GM19372 (cell line): ENCODE measurements around the gene C12orf76.
A peak's percentile ranks its signal among the peaks of the same experiment; 100 is the strongest.
"Not testable (repeated sequence)": the region's sequence is repeated elsewhere in the genome, so short reads cannot be mapped to it uniquely, and the experiment has no call there.

Experiments
- ATAC-seq: cut with Tn5 transposase; IDR thresholded peaks from one replicate; pipeline ENCODE4 v1.9.1; 2021; ENCODE audit warnings: mild to moderate bottlenecking, low read depth, moderate library complexity; ENCODE audit not compliant: unreplicated experiment

Gene C12orf76

DNA sequence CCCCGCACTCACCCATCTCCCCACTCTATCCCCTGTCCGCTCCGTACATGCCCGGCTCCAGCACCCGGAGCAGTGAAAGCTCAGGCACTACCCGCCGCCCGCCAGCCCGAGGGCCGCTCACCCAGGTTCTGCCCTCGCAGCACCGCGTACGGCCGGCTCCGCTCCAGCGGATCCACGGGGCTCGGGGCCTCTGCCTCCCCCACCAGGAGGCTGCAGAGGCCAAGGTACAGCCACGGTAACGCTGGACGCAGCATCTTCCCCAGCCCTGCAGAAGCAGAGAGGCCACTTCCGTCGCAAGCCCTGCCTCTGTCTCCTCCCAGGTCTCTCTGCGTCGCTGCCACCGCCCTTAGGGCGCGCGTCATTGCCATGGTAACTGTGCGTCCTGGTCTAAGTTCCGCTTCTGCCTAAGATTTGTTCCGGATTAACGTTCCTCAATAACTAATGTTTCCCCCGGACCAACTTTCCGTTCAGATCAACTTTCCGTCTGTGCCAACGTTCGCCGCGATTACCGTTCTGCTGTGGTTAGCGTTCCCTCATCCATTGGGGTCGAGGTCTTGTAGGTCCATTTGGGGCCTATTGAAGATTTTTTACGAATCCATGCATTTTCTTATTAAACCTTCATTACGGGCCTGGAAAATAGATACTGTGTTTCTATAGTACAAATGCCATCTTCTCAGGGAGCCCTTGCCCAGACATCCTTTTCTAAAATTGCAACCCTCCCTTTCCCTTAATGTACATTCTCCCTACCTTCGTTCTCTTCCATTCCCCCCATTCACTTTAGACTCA lies at the start of gene C12orf76:
TSS of gene C12orf76 (minus strand) at position 281 of the 786 bp plus-strand sequence. CDS start at position 254, 27 bp downstream.
- ATAC-seq = peak; percentile 99

DNA sequence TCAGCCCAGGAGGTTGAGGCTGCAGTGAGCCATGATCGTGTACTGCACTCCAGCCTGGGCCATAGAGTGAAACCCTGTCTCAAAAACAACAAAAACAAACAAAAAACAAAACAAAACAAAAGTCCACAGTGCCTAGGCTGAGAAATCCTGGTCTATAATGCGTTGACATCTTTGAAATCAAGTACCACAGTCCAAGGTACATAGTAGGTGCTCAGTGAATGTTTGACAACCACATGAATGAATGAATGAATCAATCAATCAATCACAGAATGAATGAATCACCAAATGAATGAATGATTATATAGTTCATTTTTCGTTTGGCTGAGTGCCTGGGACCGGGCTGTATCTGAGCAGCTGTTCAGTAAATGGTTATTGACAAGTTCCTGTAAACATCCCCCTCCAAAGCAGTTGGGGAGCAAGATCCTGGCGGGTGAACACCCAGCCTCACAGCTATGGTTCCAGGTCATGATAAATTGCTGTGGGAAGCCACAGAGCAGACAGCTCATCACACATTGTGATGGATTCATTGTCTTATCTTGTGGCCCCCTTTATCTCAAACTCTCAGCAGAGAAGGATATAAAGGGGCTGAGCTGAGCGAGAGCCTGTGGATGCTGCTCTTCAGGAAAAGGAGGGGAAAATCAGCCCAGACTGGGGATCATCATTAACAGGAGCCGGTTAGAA lies 45.4 kb upstream of the C12orf76 start:
- no peak for ATAC-seq

- no peak for ATAC-seq
Observed at GRCh38 chr12:110091136-110091711, 42.9 kb upstream of the C12orf76 start.

DNA sequence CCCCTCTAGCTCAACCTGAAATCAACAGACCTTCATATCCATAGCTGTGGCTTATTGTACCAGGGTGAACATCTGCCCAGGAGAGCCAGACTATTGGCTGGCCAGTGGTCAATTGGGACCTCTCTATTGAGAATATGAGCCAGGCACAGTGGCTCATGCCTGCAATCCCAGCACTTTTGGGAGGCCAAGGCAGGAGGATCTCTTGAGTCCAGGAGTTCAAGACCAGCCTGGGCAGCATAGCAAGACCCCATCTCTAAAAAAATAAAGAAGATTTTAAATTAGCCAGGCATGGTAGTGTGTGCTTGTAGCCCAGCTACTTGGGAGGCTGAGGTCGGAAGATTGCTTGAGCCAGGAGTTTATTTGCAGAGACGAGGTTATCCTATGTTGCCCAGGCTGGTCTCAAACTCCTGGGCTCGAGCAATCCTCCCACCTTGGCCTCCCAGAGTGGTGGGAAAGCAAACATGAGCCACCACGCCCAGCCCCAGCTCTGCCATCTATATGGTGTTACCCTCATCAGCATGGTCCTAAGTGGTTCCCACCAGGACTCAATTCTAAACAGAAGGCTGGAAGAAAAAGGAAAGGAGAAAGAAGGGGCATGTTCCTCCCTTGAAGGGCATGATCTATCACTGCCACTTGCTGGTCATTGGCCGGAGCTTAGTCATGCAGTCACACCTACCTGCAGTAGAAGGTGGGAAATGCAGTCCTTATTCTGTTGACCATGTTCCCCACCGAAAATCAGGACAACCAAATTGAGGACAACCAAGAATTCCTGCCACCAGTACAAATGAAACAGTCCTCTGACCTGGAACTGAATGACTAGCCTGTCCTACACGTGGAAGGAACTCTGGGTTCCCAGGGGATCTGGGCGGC lies 42.2 kb upstream of the C12orf76 start:
- ATAC-seq = no peak

DNA sequence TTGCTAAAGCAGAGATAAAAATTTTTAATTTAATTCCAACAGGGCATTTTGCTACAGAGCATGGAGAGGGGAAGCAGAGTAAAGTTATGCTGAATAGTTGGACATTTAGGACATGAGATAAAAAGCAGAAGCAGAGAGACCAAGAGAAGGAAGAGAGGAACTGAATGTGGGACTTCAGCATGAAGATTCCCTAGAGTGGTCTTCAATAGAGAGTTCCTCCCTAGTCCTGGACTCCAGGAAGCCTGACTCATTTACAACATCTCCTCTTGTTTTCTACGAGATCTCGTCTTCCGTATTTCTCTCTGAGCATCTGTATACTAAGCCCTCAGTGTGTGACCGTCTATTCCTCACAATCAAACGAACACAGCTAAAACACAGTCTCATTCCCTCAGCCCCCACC lies 40.6 kb upstream of the C12orf76 start:
- no peak for ATAC-seq

DNA sequence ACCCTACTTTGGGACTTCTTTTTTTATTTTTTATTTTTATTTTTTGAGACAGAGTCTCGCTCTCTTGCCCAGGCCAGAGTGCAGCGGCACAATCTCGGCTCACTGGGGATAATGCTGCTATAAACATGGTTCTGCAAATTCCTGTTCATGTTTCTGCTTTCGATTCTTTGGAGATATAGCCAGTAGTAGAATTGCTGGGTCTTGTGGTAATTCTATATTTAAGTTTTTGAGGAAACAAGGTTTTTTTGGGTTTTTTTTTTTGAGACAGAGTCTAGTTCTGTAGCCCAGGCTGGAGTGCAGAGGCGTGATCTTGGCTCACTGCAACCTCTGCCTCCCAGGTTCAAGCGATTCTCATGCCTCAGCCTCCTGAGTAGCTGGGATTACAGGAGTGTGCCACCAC lies 39.9 kb upstream of the C12orf76 start:
- ATAC-seq = not testable (repeated sequence)

- ATAC-seq = no peak
Observed at GRCh38 chr12:110084314-110085015, 36.1 kb upstream of the C12orf76 start.

- no peak for ATAC-seq
Observed at GRCh38 chr12:110080410-110080809, 32.1 kb upstream of the C12orf76 start.

GRCh38 chr12:110079477-110080400 lies 31.4 kb upstream of the C12orf76 start:
- peak; percentile 82 for ATAC-seq

DNA sequence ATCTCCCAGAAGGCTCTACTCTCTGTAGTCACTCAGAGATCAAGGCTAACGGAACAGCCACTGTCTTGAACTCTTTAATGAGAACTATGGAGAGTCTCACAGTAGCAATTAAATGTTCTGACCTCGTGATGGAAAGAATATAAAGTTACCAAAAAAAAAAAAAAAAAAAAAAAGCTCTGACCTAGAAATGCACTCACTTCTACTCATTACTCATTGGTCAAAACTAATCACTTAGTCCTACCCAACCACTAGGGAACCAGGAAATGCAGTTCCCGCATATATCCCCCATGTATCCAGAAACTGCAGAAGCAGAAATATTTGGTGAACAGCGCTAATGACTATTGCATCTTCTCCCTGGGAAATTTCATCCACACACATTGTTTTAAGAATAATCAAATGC lies 29.5 kb upstream of the C12orf76 start:
- ATAC-seq = no peak

DNA sequence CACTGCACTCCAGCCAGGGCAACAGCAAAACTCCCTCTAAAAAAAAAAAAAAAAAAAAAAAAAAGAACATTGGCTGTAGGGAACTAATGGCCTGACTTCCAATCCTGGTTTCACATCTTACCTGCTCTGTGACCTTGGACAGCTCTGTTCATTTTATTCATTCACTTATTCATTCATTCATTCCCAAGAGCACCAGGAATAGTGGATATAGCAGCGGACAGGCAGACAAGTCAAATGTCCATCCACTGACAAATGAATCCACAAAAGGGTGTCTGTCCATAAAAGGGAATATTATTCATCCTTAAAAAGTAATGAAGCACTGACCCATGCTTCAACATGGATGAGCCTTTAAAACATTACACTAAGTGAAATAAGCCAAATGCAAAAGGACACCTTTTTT lies 27.6 kb upstream of the C12orf76 start:
- ATAC-seq = no peak

DNA sequence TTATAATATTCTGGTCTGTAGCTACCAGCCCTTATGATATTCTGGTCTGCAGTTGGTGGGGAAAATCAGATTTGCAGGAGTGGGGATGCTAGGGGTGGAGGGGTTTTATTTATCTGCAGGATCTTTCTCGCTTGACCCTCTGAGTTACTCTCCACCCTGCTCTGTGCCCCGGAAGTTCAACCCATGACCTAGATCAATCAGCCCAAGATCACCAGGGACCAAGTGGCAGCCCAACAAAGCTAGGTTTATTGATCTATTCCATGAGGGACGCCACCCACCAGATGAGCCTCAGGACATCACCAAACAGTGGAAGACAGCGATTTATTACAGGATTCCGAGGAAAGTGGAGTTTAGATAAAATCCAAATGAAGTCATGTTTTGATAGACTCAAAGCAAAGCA lies 25.8 kb upstream of the C12orf76 start:
- ATAC-seq = no peak

GRCh38 chr12:110073049-110073831 lies 24.9 kb upstream of the C12orf76 start:
- no peak for ATAC-seq

GRCh38 chr12:110072636-110073035 lies 24.3 kb upstream of the C12orf76 start:
- not testable (repeated sequence) for ATAC-seq

GRCh38 chr12:110071967-110072366 lies 23.6 kb upstream of the C12orf76 start:
- ATAC-seq = no peak

GRCh38 chr12:110071504-110071903 lies 23.2 kb upstream of the C12orf76 start:
- no peak for ATAC-seq

DNA sequence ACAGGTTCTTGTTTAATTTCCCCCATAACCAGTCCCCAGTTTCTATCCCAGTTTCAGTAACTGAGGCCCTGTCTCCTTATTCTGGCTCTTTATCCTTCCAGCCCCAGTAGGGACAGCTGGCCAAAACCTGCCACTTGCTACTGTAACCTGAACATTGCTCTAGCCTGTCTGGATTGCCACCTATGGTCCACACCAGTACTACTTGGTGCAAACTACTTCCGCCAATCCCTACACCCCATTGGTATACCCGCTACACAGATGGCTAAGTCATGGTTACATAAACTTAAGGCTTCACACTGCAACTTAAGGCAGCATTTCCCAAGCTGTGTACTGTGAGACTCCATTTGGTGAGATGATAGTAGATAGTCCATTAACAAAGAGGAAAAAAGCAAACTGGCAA lies 20.3 kb upstream of the C12orf76 start:
- ATAC-seq = no peak

DNA sequence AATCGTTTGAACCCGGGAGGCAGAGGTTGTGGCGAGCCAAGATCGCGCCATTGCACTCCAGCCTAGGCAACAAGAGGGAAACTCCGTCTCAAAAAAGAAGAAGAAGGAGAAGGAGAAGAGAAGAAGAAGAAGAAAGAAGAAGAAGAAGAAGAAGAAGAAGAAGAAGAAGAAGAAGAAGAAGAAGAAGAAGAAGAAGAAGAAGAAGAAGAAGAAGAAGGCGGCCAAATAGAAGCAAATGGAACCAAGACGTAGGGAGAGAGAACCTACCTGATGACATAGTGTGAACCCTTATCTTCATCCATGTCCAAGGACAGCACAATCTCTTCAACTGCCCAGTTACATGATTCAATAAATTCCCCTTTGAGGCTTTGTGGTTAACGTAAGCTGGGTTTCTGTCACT lies 19.8 kb upstream of the C12orf76 start:
- ATAC-seq = not testable (repeated sequence)
